ENCODE measurements around the gene POGZ. TPM values are rescaled to one million over a fixed set of nuclear protein-coding genes. Genes with fewer than 3 reads are reported as not detected.

The POGZ gene
- total RNA-seq, 1 donor from 2014 or later: 60.6 TPM

DNA sequence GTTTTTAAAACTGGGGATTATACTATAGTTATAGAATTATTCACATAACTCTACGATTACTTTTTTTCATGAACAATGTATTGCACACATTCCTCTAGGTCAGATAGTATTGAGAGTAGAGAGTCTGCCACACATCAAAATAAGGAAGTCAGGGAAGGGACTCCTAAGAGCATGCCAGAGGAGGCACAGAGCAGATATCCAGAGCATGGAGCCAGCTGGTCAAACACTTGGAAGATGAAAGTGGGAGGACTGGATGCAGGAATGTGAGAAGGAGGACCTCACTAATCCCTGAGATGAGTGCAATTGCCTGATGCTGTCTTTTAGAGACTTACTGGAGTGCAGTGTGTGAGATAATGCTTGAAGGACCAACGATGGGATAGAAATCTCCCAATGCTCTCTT lies 102.6 kb downstream of the POGZ start:
- Histone ChIP-seq H3K27me3 (no peaks in the 10 kb centered on the region), H3K27ac (no peak overlapping the region), H3K9me3 (no peaks in the 10 kb centered on the region), H3K4me3 (no peak overlapping the region), H3K36me3 (no peaks in the 10 kb centered on the region), H3K4me1 (no peaks in the 10 kb centered on the region)
- TF ChIP-seq POLR2A (IDR thresholded peaks at IDR 0.05) (no peak), POLR2AphosphoS5 (IDR thresholded peaks at IDR 0.05; ENCODE audit: insufficient read depth in 1 of 2, low read depth in 1 of 2) (no peak)
- intact Hi-C loops (cut with DNase I): no loop called here
- DNase-seq (ENCODE audit: extremely low spot score in 2 of 2): no peak

Small RNAs within 50 kb of the gene (small RNA-seq; reads per million reads assigned to genes)
- 2.0 reads per million, percentile 59 among the genes with 10 or more reads in this experiment for gene RNY4P25

Other genes starting within 250 kb of the POGZ start
- 118 TPM for gene PSMD4, start 204.8 kb downstream of the POGZ start, total RNA-seq
- gene ZNF687, start 177.2 kb downstream of the POGZ start, total RNA-seq: 26.8 TPM
- 69.0 TPM for gene PI4KB, start 132.1 kb downstream of the POGZ start, total RNA-seq
- 13.0 TPM for gene RFX5, start 112.2 kb downstream of the POGZ start, total RNA-seq
- gene SELENBP1, start 86.8 kb downstream of the POGZ start, total RNA-seq: 30.9 TPM
- gene PSMB4, start 59.9 kb downstream of the POGZ start, total RNA-seq: 292 TPM
- 13.0 TPM for gene CGN, start 51.9 kb upstream of the POGZ start, total RNA-seq
- 16.0 TPM for gene TUFT1, start 80.8 kb upstream of the POGZ start, total RNA-seq
- gene SNX27, start 152.6 kb upstream of the POGZ start, total RNA-seq: 50.6 TPM